NCI-H526 treated with DMSO at 0.1 percent for 48 hours (cell line): ENCODE results near the gene SPACA9.

Experiments used
- DNase-seq: peaks from one replicate; lab custom pipeline; 2025; lab: John Stamatoyannopoulos, UW

Gene SPACA9

GRCh38 chr9:132863096-132863495 lies 15.6 kb upstream of the SPACA9 start:
- DNase-seq, result no peak

- DNase-seq, result no peak
These were observed 14.4 kb upstream of the SPACA9 start for GRCh38 chr9:132864277-132864676.

GRCh38 chr9:132864691-132865090 lies 14.0 kb upstream of the SPACA9 start:
- no peak for DNase-seq

- no peak for DNase-seq
These were observed 11.8 kb upstream of the SPACA9 start for GRCh38 chr9:132866898-132867297.

GRCh38 chr9:132869266-132869665 lies 9.4 kb upstream of the SPACA9 start:
- DNase-seq, result no peak

GRCh38 chr9:132873403-132873802 lies 5.3 kb upstream of the SPACA9 start:
- DNase-seq, result no peak

- DNase-seq, result no peak
These were observed 3.5 kb upstream of the SPACA9 start for GRCh38 chr9:132875159-132875558.

- DNase-seq, result no peak
These were observed 1.8 kb upstream of the SPACA9 start for GRCh38 chr9:132876849-132877248.

GRCh38 chr9:132877458-132877823 lies 1.3 kb upstream of the SPACA9 start:
- DNase-seq, result no peak

GRCh38 chr9:132877824-132878694 lies 639 bp upstream of the SPACA9 start, which contains the start of gene AK8:
TSS of gene AK8 (minus strand) at chr9:132878284. CDS start at chr9:132878255, 29 bp downstream.
- DNase-seq, result no peak

GRCh38 chr9:132879457-132880323 lies 992 bp downstream of the SPACA9 start:
- DNase-seq, result no peak

- no peak for DNase-seq
These were observed 1.6 kb downstream of the SPACA9 start for GRCh38 chr9:132880324-132880661.

- no peak for DNase-seq
These were observed 3.1 kb downstream of the SPACA9 start for GRCh38 chr9:132881826-132882225.

- no peak for DNase-seq
These were observed 3.9 kb downstream of the SPACA9 start for GRCh38 chr9:132882616-132883015.

GRCh38 chr9:132883349-132884294 lies 4.9 kb downstream of the SPACA9 start:
- DNase-seq, result no peak

GRCh38 chr9:132885720-132886333 lies 7.1 kb downstream of the SPACA9 start:
- no peak for DNase-seq

GRCh38 chr9:132886334-132886725 lies 7.6 kb downstream of the SPACA9 start:
- no peak for DNase-seq

- DNase-seq, result no peak
These were observed 8.8 kb downstream of the SPACA9 start for GRCh38 chr9:132887181-132888120.

- no peak for DNase-seq
These were observed 9.5 kb downstream of the SPACA9 start for GRCh38 chr9:132888151-132888550.

GRCh38 chr9:132892400-132892799 lies 13.7 kb downstream of the SPACA9 start:
- no peak for DNase-seq
